HCT116 (cell line): ENCODE measurements around the gene CDK14.

Experiments used
- POLR2AphosphoS5 ChIP-seq: IDR thresholded peaks from 2 replicates; pipeline ENCODE4 v1.6.1; 2011; ENCODE audit warnings: mild to moderate bottlenecking, low read depth, low read length, moderate library complexity
- SRF ChIP-seq: IDR thresholded peaks from 2 replicates; pipeline ENCODE4 v1.6.1; 2012; ENCODE audit warnings: low read depth
- TF ChIP-seq, protein P1 (sequence below): IDR thresholded peaks from 2 replicates; pipeline ENCODE4 v1.6.1; 2012; ENCODE audit warnings: low read depth
- TF ChIP-seq, protein P2 (sequence below): IDR thresholded peaks from 2 replicates; pipeline ENCODE4 v1.6.1; 2012
- TF ChIP-seq, protein P3 (sequence below), 3 experiments: fragments of 200-600 bp in 1 of 3; sonication (generic) in 1 of 3; IDR thresholded peaks in 2 of 3; conservative IDR thresholded peaks in 1 of 3; 2 replicates each; pipeline ENCODE4 v1.5.1; 2012 to 2017; ENCODE audit warnings: low read depth in 2 of 3, low read length in 2 of 3, antibody characterized with exemption in 1 of 3, borderline replicate concordance in 1 of 3, control low read depth in 1 of 3, mild to moderate bottlenecking in 1 of 3, mixed read lengths in 1 of 3, mixed run types in 1 of 3, moderate library complexity in 1 of 3; ENCODE audit not compliant: insufficient read depth in 1 of 3

DNA sequence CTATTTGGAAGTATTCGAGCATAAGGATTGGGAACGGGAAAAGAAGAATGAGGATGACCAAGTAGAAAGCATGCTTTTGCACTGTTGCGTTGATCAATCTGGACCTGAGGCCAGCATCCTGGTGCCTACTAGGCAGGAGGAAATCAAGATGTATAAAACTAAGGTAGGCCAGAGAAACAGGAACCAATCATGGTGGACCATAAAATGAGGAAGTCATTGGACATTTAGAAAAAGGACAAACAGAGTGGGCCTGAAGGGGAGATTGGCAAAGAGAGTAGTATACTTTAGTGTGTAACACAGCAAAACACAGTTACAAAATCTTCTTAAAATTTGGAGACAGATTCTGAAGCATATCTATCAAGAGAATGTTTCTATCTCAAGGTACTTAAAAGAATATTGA lies 497.1 kb downstream of the CDK14 start:
- TF ChIP-seq, protein P1, sequence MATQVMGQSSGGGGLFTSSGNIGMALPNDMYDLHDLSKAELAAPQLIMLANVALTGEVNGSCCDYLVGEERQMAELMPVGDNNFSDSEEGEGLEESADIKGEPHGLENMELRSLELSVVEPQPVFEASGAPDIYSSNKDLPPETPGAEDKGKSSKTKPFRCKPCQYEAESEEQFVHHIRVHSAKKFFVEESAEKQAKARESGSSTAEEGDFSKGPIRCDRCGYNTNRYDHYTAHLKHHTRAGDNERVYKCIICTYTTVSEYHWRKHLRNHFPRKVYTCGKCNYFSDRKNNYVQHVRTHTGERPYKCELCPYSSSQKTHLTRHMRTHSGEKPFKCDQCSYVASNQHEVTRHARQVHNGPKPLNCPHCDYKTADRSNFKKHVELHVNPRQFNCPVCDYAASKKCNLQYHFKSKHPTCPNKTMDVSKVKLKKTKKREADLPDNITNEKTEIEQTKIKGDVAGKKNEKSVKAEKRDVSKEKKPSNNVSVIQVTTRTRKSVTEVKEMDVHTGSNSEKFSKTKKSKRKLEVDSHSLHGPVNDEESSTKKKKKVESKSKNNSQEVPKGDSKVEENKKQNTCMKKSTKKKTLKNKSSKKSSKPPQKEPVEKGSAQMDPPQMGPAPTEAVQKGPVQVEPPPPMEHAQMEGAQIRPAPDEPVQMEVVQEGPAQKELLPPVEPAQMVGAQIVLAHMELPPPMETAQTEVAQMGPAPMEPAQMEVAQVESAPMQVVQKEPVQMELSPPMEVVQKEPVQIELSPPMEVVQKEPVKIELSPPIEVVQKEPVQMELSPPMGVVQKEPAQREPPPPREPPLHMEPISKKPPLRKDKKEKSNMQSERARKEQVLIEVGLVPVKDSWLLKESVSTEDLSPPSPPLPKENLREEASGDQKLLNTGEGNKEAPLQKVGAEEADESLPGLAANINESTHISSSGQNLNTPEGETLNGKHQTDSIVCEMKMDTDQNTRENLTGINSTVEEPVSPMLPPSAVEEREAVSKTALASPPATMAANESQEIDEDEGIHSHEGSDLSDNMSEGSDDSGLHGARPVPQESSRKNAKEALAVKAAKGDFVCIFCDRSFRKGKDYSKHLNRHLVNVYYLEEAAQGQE: no peak
- TF ChIP-seq, protein P2, sequence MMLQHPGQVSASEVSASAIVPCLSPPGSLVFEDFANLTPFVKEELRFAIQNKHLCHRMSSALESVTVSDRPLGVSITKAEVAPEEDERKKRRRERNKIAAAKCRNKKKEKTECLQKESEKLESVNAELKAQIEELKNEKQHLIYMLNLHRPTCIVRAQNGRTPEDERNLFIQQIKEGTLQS: no peak
- TF ChIP-seq SRF (no peak), POLR2AphosphoS5 (no peak)
- TF ChIP-seq, protein P3, sequence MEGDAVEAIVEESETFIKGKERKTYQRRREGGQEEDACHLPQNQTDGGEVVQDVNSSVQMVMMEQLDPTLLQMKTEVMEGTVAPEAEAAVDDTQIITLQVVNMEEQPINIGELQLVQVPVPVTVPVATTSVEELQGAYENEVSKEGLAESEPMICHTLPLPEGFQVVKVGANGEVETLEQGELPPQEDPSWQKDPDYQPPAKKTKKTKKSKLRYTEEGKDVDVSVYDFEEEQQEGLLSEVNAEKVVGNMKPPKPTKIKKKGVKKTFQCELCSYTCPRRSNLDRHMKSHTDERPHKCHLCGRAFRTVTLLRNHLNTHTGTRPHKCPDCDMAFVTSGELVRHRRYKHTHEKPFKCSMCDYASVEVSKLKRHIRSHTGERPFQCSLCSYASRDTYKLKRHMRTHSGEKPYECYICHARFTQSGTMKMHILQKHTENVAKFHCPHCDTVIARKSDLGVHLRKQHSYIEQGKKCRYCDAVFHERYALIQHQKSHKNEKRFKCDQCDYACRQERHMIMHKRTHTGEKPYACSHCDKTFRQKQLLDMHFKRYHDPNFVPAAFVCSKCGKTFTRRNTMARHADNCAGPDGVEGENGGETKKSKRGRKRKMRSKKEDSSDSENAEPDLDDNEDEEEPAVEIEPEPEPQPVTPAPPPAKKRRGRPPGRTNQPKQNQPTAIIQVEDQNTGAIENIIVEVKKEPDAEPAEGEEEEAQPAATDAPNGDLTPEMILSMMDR (IDR thresholded peaks at IDR 0.05 in 2 of 3, conservative IDR thresholded peaks at IDR 0.05 in 1 of 3; ENCODE audit: borderline replicate concordance in 1 of 3, insufficient read depth in 1 of 3, low read depth in 2 of 3, low read length in 2 of 3): no peak
